Smooth muscle cell (in vitro differentiated cells): ENCODE results near the gene MAEA. TPM values are rescaled to one million over a fixed set of nuclear protein-coding genes. Genes with fewer than 3 reads are reported as not detected.

Experiments used
- DNase-seq: peaks from one replicate; lab custom pipeline; 2025; ENCODE audit not compliant: unreplicated experiment; lab: John Stamatoyannopoulos, UW
- H2AFZ ChIP-seq: fragments of 200-600 bp; sonication (generic); 2 replicates; pipeline ENCODE4 v1.6.0; 2016; ENCODE audit warnings: antibody characterized with exemption, low read depth, mild to moderate bottlenecking
- H3F3A ChIP-seq: fragments of 200-600 bp; sonication (generic); 2 replicates; pipeline ENCODE4 v1.6.0; 2017; ENCODE audit warnings: antibody characterized with exemption, low read depth
- H3K27ac ChIP-seq: fragments of 200-600 bp; sonication (generic); 2 replicates; pipeline ENCODE4 v1.5.1; 2016; ENCODE audit warnings: low read depth, mild to moderate bottlenecking
- H3K27me3 ChIP-seq: fragments of 200-600 bp; sonication (generic); 2 replicates; pipeline ENCODE4 v1.6.1; 2016; ENCODE audit warnings: low read depth, mild to moderate bottlenecking
- H3K36me3 ChIP-seq: fragments of 200-600 bp; sonication (generic); 2 replicates; pipeline ENCODE4 v1.5.1; 2016; ENCODE audit warnings: low read depth
- H3K4me1 ChIP-seq: fragments of 200-600 bp; sonication (generic); 2 replicates; pipeline ENCODE4 v1.5.1; 2016; ENCODE audit warnings: low read depth
- H3K4me2 ChIP-seq: fragments of 200-600 bp; sonication (generic); 2 replicates; pipeline ENCODE4 v1.6.0; 2016; ENCODE audit warnings: mild to moderate bottlenecking
- H3K4me3 ChIP-seq: fragments of 200-600 bp; sonication (generic); 2 replicates; pipeline ENCODE4 v1.5.1; 2016; ENCODE audit warnings: mild to moderate bottlenecking
- H3K79me2 ChIP-seq: fragments of 200-600 bp; sonication (generic); 2 replicates; pipeline ENCODE4 v1.6.0; 2016; ENCODE audit warnings: low read depth, mild to moderate bottlenecking
- H3K9ac ChIP-seq: fragments of 200-600 bp; sonication (generic); 2 replicates; pipeline ENCODE4 v1.6.0; 2016; ENCODE audit warnings: low read depth
- H3K9me3 ChIP-seq: fragments of 200-600 bp; sonication (generic); replicated peaks from 2 replicates; pipeline ENCODE4 v1.5.1; 2016; ENCODE audit warnings: low read depth
- H4K20me1 ChIP-seq: fragments of 200-600 bp; sonication (generic); 2 replicates; pipeline ENCODE4 v1.6.0; 2016; ENCODE audit warnings: low read depth
- CTCF ChIP-seq: fragments of 200-600 bp; sonication (generic); IDR thresholded peaks from 2 replicates; pipeline ENCODE4 v1.5.1; 2017; ENCODE audit warnings: borderline replicate concordance, mild to moderate bottlenecking, antibody characterized with exemption; ENCODE audit not compliant: insufficient read depth, poor library complexity, severe bottlenecking
- WGBS: methylation state at CpG from one replicate; pipeline ENCODE4 v1.1.7; 2016; ENCODE audit warnings: low lambda C conversion rate; 5-methylcytosine and 5-hydroxymethylcytosine counted together
- polyA plus RNA-seq: library from polyadenylated mRNA; unstranded; fragments of >200 nt; fragmentation: Nextera tagmentation; extraction: Ambion mirVana; gene quantifications from 2 replicates; pipeline ENCODE4 v1.2.1, GENCODE V29; 2016
- total RNA-seq: library from RNA; depleted of rRNA; stranded (reverse); fragments of >200 nt; gene quantifications from 2 replicates; pipeline ENCODE4 v1.2.3, GENCODE V29; 2014

Gene MAEA
- total and polyA plus RNA-seq, 2 experiments from 2014 or later: 48.0 to 48.2 TPM

GRCh38 chr4:1321486-1321885, 31.8 kb downstream of the MAEA start:
- Histone ChIP-seq H3K79me2 (no peaks in the 10 kb centered on the region), H3K36me3 (no peaks in the 10 kb centered on the region), H2AFZ (no peak overlapping the region), H3K9me3 (no peaks in the 10 kb centered on the region), H3K9ac (no peak overlapping the region), H3K27me3 (no peaks in the 10 kb centered on the region), H4K20me1 (peaks cover 50% of the 10 kb centered on the region), H3K4me1 (no peaks in the 10 kb centered on the region), H3K4me2 (no peak overlapping the region), H3K27ac (no peak overlapping the region), H3F3A (peaks cover 9% of the 10 kb centered on the region), H3K4me3 (no peak overlapping the region)
- no peak for TF ChIP-seq CTCF
- no peak for DNase-seq
- WGBS: 95% methylated on average over 13 of the region's 13 CpGs

GRCh38 chr4:1321946-1322650, 32.4 kb downstream of the MAEA start:
- Histone ChIP-seq H3K9ac (no peak overlapping the region), H3K9me3 (no peaks in the 10 kb centered on the region), H4K20me1 (peaks cover 53% of the 10 kb centered on the region), H3K4me1 (no peaks in the 10 kb centered on the region), H3K79me2 (no peaks in the 10 kb centered on the region), H3K36me3 (no peaks in the 10 kb centered on the region), H3F3A (peaks cover 9% of the 10 kb centered on the region), H3K4me3 (no peak overlapping the region), H3K27ac (no peak overlapping the region), H2AFZ (no peak overlapping the region), H3K27me3 (no peaks in the 10 kb centered on the region), H3K4me2 (no peak overlapping the region)
- WGBS: 97% methylated on average over 18 of the region's 18 CpGs
- no peak for TF ChIP-seq CTCF
- DNase-seq: no peak

- no peaks in the 10 kb centered on the region for H3K27me3 ChIP-seq
- peak overlapping the region; percentile 62 for H3K27ac ChIP-seq
- H3K79me2 ChIP-seq: no peaks in the 10 kb centered on the region
- DNase-seq: no peak
- no peak overlapping the region for H3K4me3 ChIP-seq
- H2AFZ ChIP-seq: no peak overlapping the region
- no peak overlapping the region for H3K4me2 ChIP-seq
- WGBS: 97% methylated on average over 8 of the region's 8 CpGs
- peak overlapping the region; percentile 9 for H3K9ac ChIP-seq
- no peaks in the 10 kb centered on the region for H3K36me3 ChIP-seq
- H3F3A ChIP-seq: peaks cover 9% of the 10 kb centered on the region
- TF ChIP-seq CTCF: no peak
- peaks cover 61% of the 10 kb centered on the region for H4K20me1 ChIP-seq
- no peaks in the 10 kb centered on the region for H3K9me3 ChIP-seq
- H3K4me1 ChIP-seq: no peaks in the 10 kb centered on the region
Measured at GRCh38 chr4:1323280-1323634, 33.6 kb downstream of the MAEA start.
